Mesothelial cell of epicardium (in vitro differentiated cells): ENCODE results near the gene KLHL29. TPM values are rescaled to one million over a fixed set of nuclear protein-coding genes. Genes with fewer than 3 reads are reported as not detected.
A peak's percentile ranks its signal among the peaks of the same experiment; 100 is the strongest.
"Not testable (repeated sequence)": the region's sequence is repeated elsewhere in the genome, so short reads cannot be mapped to it uniquely, and the experiment has no call there.

ENCODE experiments used
- DNase-seq, 2 experiments: peaks; one replicate each; pipeline ENCODE4 v3.0.0; 2021; ENCODE audit warnings: low spot score in 2 of 2; ENCODE audit not compliant: unreplicated experiment in 2 of 2
- H3K27ac Mint-ChIP-seq: 2 replicates; pipeline ENCODE4 v1.8.0; 2021; ENCODE audit warnings: mixed read lengths
- H3K27me3 Mint-ChIP-seq: 2 replicates; pipeline ENCODE4 v1.8.0; 2021; ENCODE audit warnings: low read depth, mixed read lengths
- H3K36me3 Mint-ChIP-seq: 2 replicates; pipeline ENCODE4 v1.8.0; 2021; ENCODE audit warnings: mixed read lengths
- H3K4me1 Mint-ChIP-seq: 2 replicates; pipeline ENCODE4 v1.8.0; 2021; ENCODE audit warnings: mixed read lengths
- H3K4me3 Mint-ChIP-seq: 2 replicates; pipeline ENCODE4 v1.8.0; 2021; ENCODE audit warnings: mild to moderate bottlenecking, moderate library complexity, mixed read lengths
- H3K9me3 Mint-ChIP-seq: 2 replicates; pipeline ENCODE4 v1.8.0; 2021; ENCODE audit warnings: mixed read lengths
- total RNA-seq: library from RNA; stranded (reverse); gene quantifications from 3 replicates; pipeline ENCODE4 v1.2.1, GENCODE V29; 2021
- TF ChIP-seq, protein P1 (sequence below): fragments of 200-600 bp; sonication (generic); IDR thresholded peaks from one replicate; pipeline ENCODE4 v1.5.0; 2021; ENCODE audit warnings: antibody characterized with exemption; ENCODE audit not compliant: unreplicated experiment

KLHL29 gene
- total RNA-seq, 1 donor from 2014 or later, result 28.3 TPM

DNA sequence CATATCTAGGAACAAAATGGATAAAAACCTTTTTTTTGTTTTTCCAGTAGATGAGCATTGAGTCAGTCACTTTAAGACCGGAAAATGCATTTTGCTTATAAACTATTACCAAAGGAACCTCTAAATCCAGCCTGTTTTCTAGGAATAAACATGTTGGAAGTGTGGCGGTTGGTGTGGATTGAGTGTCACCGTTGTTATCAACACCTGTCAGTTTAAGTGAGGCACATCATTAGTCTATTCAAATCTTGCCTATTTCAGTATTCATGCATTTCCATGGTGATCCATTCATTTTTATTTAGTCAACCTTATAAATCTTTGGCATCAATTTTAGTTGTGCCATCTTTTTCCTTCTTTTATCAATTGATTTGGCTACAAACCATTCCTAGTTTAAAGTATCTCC, 3.3 kb downstream of the KLHL29 start:
- no peak overlapping the region for H3K4me3 Mint-ChIP-seq
- no peak overlapping the region for H3K27ac Mint-ChIP-seq
- DNase-seq, result no peak
- peaks cover 41% of the 10 kb centered on the region for H3K27me3 Mint-ChIP-seq
- TF ChIP-seq, protein P1, sequence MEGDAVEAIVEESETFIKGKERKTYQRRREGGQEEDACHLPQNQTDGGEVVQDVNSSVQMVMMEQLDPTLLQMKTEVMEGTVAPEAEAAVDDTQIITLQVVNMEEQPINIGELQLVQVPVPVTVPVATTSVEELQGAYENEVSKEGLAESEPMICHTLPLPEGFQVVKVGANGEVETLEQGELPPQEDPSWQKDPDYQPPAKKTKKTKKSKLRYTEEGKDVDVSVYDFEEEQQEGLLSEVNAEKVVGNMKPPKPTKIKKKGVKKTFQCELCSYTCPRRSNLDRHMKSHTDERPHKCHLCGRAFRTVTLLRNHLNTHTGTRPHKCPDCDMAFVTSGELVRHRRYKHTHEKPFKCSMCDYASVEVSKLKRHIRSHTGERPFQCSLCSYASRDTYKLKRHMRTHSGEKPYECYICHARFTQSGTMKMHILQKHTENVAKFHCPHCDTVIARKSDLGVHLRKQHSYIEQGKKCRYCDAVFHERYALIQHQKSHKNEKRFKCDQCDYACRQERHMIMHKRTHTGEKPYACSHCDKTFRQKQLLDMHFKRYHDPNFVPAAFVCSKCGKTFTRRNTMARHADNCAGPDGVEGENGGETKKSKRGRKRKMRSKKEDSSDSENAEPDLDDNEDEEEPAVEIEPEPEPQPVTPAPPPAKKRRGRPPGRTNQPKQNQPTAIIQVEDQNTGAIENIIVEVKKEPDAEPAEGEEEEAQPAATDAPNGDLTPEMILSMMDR, result no peak
- no peaks in the 10 kb centered on the region for H3K9me3 Mint-ChIP-seq
- no peaks in the 10 kb centered on the region for H3K36me3 Mint-ChIP-seq
- H3K4me1 Mint-ChIP-seq, result peaks cover 38% of the 10 kb centered on the region

DNA sequence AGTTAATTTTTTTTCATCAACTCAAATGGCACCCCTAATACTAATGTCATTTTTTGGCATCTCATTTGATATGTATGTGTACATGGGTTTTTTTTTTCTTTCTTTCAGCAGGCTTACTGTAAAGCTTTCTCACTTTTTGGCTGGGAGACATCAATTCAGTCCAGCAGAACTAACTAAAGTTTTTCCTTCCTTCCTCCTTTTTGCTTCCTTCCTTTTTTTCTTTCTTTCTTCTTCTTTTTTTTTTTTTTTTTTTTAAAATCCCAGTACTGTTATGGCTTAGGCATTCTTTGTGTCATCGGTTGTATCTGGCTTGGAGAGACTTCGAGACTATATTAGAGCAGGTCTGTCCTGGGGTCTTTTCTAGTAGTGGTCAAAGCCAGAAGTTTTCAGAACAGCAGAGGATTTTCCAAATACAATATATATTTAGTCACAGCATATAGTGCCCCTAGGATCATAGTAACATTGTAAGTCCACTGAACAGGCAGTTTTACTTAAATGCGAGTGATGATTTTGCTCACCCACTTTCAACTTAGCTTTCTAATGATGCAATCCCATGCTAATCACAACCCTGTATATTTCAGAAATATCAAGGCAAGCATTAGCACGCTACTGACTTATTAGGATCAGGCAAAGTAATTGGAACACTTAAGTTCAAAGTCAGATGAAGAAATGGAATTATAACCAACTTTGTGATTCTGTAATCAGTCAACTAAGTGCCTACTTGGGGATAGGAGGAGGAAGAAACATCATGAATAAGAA, 4.0 kb downstream of the KLHL29 start:
- TF ChIP-seq, protein P1, result no peak
- Mint-ChIP-seq H3K27ac (no peak overlapping the region), H3K27me3 (peaks cover 38% of the 10 kb centered on the region), H3K4me3 (no peak overlapping the region), H3K36me3 (no peaks in the 10 kb centered on the region), H3K4me1 (peaks cover 39% of the 10 kb centered on the region), H3K9me3 (no peaks in the 10 kb centered on the region)
- no peak for DNase-seq

DNA sequence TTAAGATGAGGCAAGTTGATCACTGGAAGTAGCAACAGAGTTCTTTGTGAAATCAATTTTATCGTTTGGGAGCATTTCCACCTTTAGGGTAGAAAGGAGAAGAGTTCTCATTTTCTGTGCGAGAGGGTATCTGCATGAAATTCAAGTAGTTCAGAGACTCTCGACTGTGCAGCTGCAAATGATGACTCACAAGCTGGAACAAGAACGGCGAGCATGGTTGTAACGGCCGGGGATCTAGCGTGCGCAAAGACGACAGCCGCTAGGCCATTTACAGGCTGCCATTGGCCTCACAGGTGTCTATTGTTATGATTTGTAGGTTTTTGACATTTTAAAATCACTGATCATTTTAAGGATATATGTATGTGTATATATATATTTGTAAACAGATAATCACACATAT, 5.2 kb downstream of the KLHL29 start:
- Mint-ChIP-seq H3K9me3 (no peaks in the 10 kb centered on the region), H3K27me3 (peaks cover 37% of the 10 kb centered on the region), H3K4me3 (no peak overlapping the region), H3K36me3 (no peaks in the 10 kb centered on the region), H3K4me1 (peaks cover 33% of the 10 kb centered on the region), H3K27ac (no peak overlapping the region)
- no peak for DNase-seq
- TF ChIP-seq, protein P1, result no peak

DNA sequence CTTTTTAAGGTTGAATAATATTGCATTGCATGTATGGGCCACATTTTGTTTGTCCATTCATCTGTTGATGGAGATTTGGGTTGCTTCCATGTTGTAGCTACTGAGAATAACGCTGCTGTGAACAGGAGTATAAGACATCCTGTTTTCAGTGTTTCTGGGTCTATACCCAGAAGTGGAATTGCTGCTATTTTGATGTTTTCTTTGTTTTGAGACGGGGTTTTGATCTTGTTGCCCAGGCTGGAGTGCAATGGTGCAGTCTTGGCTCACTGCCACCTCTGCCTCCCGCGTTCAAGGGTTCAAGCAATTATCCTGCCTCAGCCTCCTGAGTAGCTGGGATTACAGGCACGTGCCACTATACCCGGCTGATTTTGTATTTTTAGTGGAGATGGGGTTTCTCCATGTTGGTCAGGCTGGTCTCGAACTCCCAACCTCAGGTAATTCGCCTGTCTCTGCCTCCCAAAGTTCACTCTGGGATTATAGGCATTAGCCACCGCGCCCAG, 6.3 kb downstream of the KLHL29 start:
- Mint-ChIP-seq H3K27me3 (peaks cover 35% of the 10 kb centered on the region), H3K4me1 (peaks cover 31% of the 10 kb centered on the region)
- not testable (repeated sequence) for H3K9me3 Mint-ChIP-seq, DNase-seq, H3K36me3 Mint-ChIP-seq, H3K27ac Mint-ChIP-seq, H3K4me3 Mint-ChIP-seq

DNA sequence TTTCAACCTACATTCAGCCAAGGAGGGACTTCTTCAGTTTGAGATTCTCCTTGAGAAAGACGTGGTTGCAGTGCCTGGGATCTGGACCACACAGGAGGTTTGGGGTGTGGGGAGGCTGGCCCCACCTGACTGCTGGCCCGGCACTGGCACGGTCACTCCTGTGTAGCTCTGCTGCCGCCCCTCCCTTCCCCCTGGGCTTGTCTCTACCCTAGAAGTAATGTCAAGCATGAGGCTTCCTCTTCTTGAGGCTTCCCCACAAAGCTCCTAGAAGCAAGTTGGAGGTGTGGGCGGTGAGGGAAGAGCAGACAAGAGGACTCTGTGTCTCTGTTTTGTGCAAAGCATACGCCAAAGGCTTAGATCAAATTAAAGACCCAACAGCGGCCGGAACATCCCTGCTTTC, 8.7 kb downstream of the KLHL29 start:
- peaks cover 3% of the 10 kb centered on the region for H3K36me3 Mint-ChIP-seq
- no peaks in the 10 kb centered on the region for H3K9me3 Mint-ChIP-seq
- H3K4me1 Mint-ChIP-seq, result peaks cover 13% of the 10 kb centered on the region
- peaks cover 17% of the 10 kb centered on the region for H3K27me3 Mint-ChIP-seq
- no peak for DNase-seq
- TF ChIP-seq, protein P1, result no peak
- no peak overlapping the region for H3K27ac Mint-ChIP-seq
- no peak overlapping the region for H3K4me3 Mint-ChIP-seq

DNA sequence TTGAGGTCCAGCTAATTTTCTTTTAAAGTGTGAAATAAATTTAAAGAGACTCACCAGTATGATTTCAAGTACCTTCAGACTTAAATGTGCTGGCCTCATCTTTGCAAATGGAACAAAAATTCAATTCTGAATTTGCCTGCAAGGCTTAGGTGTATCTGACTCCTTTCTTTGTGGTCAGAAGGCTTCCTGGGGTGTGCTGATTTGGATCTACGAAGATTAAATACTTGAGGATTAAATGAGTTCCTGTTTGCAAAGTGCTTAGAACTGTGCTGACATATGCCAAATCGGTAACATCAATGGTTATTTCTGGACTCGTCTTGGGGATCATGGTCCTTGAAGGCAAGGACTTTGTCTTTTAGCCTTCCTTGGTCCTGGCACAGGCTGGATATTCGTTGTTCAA, 9.7 kb downstream of the KLHL29 start:
- Mint-ChIP-seq H3K27ac (no peak overlapping the region), H3K4me1 (peaks cover 13% of the 10 kb centered on the region), H3K36me3 (peaks cover 3% of the 10 kb centered on the region), H3K9me3 (no peaks in the 10 kb centered on the region), H3K4me3 (no peak overlapping the region), H3K27me3 (peaks cover 8% of the 10 kb centered on the region)
- peak in 1 of 2 experiments; percentile 2 for DNase-seq
- TF ChIP-seq, protein P1, result no peak
